ENCODE measurements around the gene PTPRN2.

Gene PTPRN2

GRCh38 chr7:157769086-157769485 is 818.5 kb downstream of the PTPRN2 start:
- DNase-seq = no peak

GRCh38 chr7:157768198-157768597 is 819.4 kb downstream of the PTPRN2 start:
- no peak for DNase-seq

GRCh38 chr7:157767506-157768197 is 820.0 kb downstream of the PTPRN2 start:
- DNase-seq = no peak

GRCh38 chr7:157766098-157766497 is 821.5 kb downstream of the PTPRN2 start:
- DNase-seq = no peak

DNA sequence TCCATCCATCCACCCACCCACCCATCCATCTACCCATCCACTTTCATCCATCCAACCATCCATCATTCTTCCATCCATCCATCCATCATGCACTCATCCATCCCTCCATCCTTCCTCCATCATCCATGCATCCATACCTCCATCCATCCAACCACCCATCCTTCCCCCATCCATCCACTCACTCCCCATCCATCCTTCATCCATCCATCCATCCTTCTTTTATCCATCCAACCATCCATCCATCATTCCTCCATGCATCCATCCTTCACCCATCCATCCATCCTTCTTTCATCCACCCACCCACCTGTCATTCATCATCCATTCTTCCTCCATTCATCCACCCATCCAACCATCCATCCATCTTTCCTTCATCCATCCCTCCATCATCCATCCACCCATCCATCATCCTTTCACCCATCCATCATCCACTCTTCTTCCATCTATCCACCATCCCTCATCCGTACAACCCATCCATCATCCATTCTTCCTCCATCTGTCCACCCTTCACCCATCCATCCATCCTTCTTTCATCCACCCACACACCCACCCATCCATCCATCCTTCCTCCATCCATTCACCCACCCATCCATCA is 822.6 kb downstream of the PTPRN2 start:
- DNase-seq = no peak

- no peak for DNase-seq
Measured at GRCh38 chr7:157764193-157764592, 823.4 kb downstream of the PTPRN2 start.

DNA sequence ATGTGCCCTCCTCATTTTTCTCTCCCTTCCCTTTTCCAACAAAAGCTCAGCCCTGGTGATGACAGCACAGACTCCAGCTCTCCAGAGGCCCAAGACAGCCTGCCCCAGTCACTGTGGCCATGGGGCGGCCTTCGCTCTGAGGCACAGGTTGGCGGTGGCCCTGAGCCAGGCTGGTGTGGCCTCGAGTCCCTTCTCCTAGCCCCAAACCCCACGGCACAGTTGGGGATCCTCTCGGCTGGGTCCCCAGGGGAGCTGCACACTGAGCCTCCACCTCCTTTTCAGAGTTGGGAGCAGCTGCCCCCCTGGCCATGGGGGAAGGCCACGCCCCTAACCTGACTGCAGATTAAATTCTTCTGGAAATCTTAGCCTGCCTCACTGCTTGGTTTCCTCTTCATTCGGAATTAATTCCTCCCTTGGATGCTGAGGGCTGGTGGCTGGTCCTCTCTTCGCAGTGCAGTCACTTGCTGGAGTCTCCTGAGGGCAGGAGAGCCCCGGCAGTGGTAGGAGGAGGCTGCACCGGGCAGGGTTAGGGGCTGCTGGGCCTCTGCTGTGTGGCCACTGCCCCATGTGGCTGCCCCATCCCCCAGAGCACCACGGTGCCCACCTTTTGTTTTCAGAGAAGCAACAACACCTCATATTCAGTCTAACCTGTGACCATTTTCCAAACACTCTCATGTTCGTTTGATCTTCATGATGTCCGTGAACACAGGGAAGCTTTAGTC is 824.2 kb downstream of the PTPRN2 start:
- DNase-seq = no peak

DNA sequence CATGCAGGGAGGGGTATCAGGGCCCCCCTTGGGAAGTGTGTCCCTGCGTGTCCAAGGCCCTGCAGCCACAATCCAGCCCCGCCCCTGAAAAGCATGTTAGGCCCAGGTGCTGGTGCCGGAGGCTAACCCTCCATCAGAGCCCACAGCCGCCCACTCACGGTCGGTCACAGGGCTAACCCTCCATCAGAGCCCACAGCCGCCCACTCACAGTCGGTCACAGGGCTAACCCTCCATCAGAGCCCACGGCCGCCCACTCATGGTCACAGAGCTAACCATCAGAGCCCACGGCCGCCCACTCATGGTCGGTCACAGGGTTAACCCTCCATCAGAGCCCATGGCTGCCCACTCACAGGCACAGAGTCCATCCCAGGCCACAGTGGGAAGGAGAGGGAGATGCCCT is 824.8 kb downstream of the PTPRN2 start:
- no peak for DNase-seq

GRCh38 chr7:157760004-157760730 is 827.5 kb downstream of the PTPRN2 start:
- DNase-seq = no peak

GRCh38 chr7:157759246-157759805 is 828.3 kb downstream of the PTPRN2 start:
- DNase-seq = no peak

GRCh38 chr7:157758468-157759245 is 829.0 kb downstream of the PTPRN2 start:
- DNase-seq = no peak

DNA sequence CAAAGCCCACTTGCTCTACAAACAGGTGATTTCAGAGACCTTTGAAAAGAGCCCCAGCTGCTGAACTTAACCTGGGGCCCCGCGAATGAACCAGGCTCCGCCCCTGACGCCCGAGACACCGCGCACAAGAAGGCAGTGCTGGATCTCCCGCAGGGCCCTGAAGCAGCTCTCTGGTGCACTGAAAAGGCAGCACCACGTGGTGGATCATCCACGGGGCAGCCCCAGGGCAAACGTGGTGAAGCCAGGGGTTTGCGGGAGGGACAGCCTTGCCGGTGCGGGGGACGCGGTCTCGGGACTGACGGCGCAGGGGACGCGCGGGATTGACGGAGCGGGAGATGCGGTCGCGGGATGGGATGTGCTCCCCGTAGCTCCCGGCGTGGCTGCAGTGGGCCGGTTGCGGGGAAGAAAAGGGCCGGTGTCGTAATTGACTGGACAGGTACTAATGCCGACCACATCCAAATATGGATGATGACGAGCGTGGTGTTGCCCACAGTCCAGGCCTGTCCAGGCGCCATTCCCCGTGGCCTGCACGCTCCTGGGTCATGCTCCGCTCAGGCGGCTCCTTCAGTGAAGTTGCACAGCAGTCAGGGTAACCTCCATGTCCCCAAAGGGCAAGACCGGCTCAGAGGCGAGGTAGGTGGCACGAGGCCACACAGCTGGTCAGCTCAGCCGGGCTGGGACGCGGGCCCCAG is 829.7 kb downstream of the PTPRN2 start:
- no peak for DNase-seq

- no peak for DNase-seq
Measured at GRCh38 chr7:157757211-157757610, 830.4 kb downstream of the PTPRN2 start.

- DNase-seq = no peak
Measured at GRCh38 chr7:157755741-157756140, 831.9 kb downstream of the PTPRN2 start.

- no peak for DNase-seq
Measured at GRCh38 chr7:157754416-157754790, 833.2 kb downstream of the PTPRN2 start.

DNA sequence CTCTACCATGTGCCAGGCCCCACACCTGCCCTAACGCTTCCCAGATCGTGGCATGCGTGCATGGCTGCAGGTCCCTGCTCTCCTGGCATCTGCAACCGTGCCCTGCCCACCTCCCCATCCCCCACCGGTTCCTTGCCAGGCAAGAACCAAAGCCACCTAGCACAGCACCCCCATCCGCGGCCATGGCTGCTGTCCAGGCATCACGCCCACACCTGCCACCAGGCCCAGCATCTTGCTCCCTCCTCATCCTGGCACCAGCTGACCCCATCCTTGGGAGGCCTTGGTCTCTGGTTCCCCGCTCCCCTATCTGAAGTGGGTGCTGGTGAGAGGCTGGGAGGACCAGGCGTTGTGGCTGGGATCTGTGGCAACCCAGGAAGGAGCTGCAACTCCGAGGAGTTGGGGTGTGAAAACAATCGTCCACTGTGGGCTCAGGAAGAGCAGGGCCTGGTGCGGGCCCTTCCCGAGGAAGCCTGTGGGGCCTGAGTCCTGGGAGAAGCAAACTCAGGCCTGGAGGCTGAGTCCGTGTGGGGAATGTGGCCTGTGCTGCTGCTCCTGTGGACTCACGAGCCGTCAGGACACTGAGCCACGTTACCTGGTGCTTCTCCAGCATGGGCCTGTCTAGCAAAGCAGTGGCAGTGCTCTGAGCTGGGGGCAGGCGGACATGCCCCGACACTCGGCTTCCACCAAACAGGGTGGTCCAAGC is 833.8 kb downstream of the PTPRN2 start:
- no peak for DNase-seq

GRCh38 chr7:157752832-157753291 is 834.8 kb downstream of the PTPRN2 start:
- no peak for DNase-seq

DNA sequence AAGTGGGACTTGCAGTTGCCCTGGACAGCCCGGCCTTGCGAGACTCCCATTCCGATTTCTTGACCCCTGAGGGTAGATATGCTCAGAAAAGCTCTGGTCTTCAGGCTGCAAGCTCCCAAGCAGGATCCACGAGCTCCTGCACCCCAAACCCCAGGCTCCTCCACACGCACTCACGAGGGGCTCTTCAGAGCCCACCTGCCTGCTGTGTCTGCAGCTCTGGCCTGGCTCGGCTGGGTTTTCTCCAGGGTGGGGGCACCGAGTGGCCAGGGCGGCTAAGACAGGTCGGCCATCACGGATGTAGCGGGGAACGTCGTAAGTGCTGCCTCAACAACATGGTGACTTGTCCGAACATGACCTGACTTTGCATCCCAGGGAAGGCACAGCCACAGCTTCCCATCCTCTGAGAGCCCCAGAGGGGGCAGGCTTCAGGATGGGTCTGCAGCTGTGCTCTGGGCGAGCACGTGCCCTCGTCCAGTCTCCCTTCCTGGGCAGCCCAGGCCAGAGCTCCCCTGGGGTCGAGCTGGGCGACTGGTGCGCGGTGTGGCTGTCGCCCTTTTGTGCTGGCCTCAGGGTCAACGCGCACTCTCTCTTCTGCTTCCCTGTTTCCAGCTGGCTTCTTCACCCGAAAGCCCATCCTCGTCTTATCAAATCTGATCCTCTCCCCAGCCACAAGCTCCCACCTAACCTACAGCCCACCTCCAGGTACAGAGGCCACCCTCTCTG is 835.5 kb downstream of the PTPRN2 start:
- no peak for DNase-seq

GRCh38 chr7:157751406-157751805 is 836.2 kb downstream of the PTPRN2 start:
- DNase-seq = no peak

DNA sequence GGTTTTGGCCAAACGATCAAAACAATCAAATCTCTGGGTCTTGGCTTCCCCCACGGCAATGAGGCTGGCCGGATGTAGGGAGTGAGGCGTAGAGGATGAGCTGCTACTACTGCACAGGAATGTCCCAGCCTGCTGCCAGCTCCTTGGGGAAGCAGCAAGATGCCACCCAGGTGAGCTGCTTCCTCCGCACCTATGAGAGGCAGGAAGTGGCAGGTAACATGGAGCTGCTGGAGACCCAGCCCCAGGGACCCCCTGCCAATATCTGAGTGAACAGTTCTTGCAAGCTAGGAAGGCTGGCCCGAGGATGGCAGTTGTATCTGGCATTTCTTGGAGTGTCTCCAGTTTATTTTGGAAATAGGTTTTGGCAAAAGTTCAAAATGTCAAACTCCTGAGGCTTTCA is 837.3 kb downstream of the PTPRN2 start:
- no peak for DNase-seq

Data from activated CD4-positive, alpha-beta T cell treated with anti-CD3 and anti-CD28 coated beads, Interleukin-2, Interleukin-6, amounts not matched to agents 100 ng/mL and 50 ng/mL, durations not matched to agents 16 hours and 8 hours (primary cell).